ENCODE measurements around the gene RASL11A. TPM values are rescaled to one million over a fixed set of nuclear protein-coding genes. Genes with fewer than 3 reads are reported as not detected.
"Not testable (repeated sequence)": the region's sequence is repeated elsewhere in the genome, so short reads cannot be mapped to it uniquely, and the experiment has no call there.

RASL11A gene
- polyA plus RNA-seq, 1 donor, result 1.3 TPM

DNA sequence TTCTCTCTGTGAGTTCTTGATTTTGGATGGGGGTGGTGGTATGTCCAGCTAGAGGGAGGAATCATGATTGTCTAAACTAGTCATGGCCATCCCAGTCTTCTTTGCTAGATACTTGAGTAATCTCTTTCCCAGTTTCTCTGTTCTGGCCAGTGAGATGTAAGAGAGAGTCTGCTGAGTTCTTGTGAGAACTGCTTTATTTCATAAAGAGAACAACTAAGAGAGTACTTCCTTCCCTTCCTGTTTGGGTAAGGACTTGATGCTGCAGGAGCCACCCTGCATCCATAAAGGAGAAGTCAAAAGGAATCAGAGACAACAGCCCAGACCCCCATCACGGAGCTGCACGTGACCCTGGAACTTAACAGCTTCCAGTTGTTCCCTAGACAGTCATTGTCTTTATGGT is 3.0 kb upstream of the RASL11A start:
- DNase-seq (ENCODE audit: low read depth), result no peak

DNA sequence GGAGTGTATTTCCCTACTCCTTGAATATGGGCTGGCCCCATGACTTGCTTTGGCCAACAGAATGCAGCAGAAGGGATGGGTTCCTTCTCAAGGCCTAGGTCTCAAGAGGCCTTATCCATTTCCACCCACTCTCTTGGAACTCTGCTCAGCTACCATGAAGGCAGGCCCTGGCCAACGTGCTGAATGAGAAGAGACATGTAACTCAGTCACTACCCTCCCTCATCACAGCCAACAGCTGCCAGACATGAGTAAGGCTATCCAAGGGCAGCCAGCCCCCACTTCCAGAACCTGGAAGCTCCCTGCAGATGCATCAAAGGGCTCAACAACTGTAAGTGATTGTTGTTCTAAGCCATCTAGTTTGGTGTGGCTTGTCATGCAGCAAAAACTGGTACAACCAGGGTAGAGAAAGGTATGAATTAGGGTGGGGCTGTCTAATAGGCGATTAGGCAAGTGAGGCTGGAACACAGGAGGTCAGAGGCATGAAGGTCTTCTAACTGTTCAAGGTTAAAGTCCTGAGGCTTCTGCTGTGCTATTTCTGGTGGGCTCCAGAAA is 1.4 kb upstream of the RASL11A start:
- no peak for DNase-seq (ENCODE audit: low read depth)

DNA sequence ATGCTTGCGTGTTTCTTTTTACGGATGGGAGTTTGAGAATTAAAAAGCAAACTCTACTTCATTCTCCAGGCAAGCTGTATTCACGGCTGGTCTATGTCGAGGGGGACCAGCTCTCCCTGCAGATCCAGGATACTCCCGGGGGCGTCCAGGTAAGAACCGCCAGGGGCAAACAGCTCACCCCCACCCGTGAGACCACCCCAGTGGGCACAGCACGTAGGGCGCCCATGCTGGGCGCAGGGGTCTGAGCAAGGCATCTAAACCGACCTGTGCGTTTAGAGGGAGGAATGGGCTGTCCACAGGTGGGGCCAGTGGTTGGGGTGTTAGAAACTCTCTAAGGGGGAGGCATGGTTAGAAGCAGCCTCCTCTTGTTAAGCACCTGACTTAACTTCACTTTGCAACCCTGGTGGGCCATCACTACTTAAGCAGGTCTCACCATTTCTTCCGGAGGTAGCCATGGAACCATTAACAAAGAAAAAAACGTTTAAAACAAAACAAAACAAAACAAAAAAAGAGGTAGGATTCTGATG is 1.0 kb downstream of the RASL11A start:
- no peak for DNase-seq (ENCODE audit: low read depth)

- DNase-seq (ENCODE audit: low read depth), result no peak
Measured at GRCh38 chr13:27273658-27274425, 3.2 kb downstream of the RASL11A start.

- no peak for DNase-seq (ENCODE audit: low read depth)
Measured at GRCh38 chr13:27274631-27275030, 4.0 kb downstream of the RASL11A start.

- DNase-seq (ENCODE audit: low read depth), result no peak
Measured at GRCh38 chr13:27276188-27276587, 5.6 kb downstream of the RASL11A start.

GRCh38 chr13:27279506-27279905 is 8.9 kb downstream of the RASL11A start:
- no peak for DNase-seq (ENCODE audit: low read depth)

DNA sequence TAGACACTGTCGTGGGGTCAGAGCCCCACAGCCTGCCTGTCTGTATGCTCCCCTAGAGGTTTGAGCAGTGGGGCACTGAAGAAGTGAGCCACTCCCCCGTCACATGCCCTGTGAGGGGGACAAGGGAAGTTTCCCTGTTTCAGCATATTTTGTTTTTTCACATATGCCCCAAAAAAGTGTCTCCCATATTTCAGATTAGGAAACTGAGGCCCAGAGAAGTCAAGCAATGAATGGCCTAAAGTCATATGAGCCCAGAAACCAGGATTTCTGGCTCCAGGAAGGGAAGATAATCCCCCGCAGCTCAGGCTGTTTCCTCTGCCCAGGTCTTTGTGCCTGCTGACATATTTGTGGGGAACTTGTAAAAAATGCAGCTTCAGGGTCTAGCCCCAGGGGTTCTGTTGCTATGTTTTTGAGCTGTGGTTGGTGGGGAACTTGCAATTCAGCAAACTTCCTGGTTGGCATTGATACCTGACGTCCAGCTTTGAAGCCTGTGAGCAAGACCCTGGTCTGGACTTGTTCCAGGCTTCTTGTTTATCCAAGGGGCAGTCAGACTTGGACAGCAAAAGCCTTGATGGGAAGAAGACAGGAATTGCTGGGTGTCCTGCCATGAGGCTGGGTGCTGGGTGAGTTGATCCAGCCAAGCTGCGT is 9.5 kb downstream of the RASL11A start:
- no peak for DNase-seq (ENCODE audit: low read depth)

- no peak for DNase-seq (ENCODE audit: low read depth)
Measured at GRCh38 chr13:27280841-27281240, 10.2 kb downstream of the RASL11A start.

- no peak for DNase-seq (ENCODE audit: low read depth)
Measured at GRCh38 chr13:27281420-27281819, 10.8 kb downstream of the RASL11A start.

GRCh38 chr13:27283906-27284493 is 13.4 kb downstream of the RASL11A start:
- no peak for DNase-seq (ENCODE audit: low read depth)

DNA sequence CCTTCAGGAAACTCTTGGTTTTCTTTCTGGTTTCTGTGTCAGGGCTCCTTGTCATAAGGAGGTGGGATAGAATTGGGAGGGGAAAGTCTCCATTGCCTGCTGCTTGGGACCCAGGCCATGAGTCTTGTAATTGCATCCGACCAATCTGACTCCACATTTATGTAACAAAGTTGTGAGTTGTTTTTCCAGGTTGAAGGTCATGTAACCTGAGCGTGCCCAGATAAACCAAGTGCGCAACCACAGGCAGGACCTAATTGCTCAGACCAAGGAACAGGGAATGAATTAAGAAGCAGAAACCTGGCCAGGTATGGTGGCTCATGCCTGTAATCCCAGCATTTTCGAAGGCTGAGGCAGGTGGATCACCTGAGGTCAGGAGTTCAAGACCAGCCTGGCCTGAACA is 17.8 kb downstream of the RASL11A start:
- DNase-seq (ENCODE audit: low read depth), result no peak

GRCh38 chr13:27289011-27289665 is 18.5 kb downstream of the RASL11A start:
- DNase-seq (ENCODE audit: low read depth), result no peak

DNA sequence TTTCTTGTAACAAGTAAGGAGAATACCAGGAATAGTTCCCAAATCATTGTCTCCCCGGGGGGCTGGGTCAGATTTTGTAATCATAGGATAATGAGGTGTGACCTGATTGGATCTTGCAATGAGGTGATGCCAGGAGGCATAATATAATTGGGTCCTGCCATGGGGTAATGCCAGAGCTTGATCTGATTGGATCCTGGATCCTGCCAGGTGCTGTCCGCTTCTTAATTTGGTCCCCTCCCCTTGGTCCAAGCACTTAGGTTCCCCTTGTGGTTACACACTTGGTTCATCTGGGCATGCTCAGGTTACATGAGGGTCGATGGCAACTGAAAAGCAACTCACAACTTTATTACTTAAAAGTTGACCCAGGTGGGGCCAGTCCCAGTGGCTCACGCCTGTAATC is 20.1 kb downstream of the RASL11A start:
- DNase-seq (ENCODE audit: low read depth), result no peak

- not testable (repeated sequence) for DNase-seq (ENCODE audit: low read depth)
Measured at GRCh38 chr13:27291967-27292366, 21.3 kb downstream of the RASL11A start.

GRCh38 chr13:27293076-27293691 is 22.6 kb downstream of the RASL11A start:
- no peak for DNase-seq (ENCODE audit: low read depth)

DNA sequence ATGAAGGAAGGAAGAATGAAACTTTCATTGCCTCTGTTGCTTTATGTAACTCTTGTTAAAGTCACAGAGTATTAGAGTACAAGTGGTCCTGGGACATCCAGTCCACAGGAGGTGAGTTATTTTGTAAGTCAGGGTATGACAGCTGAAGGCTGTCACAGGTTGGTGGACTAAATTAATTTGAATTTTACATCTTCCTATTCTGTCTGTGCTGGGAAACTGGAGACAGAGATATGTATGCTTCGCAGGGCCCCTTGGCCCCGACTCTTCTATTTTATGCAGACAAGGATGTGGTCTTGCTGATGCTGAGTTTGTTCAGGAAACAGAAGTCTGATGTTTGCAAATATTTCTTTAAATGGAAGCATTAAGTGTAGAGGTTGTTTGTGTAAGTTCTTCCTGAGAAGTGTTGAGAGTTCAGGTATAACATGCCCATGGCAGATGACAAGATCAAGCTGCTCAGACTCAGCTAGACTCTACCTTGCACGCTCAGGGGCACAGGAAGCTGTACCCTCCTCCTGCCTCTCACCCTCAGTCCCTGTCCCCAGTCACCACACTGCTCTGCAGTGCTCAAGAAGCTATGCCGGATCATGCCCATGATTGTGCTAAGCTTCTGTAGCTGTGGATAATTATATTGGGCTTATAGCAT is 23.4 kb downstream of the RASL11A start:
- no peak for DNase-seq (ENCODE audit: low read depth)

DNA sequence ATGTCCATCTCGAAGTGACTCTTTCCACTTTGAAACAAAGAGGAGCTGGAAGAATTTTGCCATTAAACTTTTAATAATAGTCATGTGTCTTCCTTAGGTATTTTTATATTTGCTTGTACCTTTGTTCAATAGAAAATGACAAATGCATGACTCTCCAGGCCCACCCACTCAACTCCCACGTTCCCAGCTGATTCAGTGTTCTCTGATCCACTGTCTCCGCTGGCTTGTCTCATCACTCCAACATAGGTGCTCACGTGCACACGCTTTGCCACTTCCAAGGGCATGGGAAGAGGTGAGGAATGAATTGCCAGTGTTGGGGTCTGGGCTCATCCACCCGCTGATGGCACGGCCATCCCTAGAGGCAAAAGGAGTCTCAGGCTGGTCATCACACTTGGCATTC is 24.5 kb downstream of the RASL11A start:
- DNase-seq (ENCODE audit: low read depth), result no peak

DNA sequence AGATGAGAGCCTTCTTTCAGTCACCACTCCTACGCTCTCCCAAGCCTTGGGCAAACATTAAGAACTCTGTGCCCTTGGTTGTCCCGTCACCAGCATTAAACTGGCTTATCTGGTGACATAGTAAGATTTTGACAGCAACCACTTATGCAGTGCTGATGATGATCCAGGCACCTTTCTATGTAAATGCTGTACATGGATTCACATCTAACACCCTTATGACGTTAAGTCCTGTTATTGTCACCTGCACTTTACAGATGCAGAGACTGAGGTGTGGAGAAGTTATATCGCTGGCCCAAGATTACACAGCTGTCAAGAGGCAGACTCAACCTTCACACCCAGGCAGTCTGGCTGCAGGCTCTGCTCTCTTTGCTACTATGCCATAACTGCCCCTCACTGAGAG is 25.0 kb downstream of the RASL11A start:
- no peak for DNase-seq (ENCODE audit: low read depth)

DNA sequence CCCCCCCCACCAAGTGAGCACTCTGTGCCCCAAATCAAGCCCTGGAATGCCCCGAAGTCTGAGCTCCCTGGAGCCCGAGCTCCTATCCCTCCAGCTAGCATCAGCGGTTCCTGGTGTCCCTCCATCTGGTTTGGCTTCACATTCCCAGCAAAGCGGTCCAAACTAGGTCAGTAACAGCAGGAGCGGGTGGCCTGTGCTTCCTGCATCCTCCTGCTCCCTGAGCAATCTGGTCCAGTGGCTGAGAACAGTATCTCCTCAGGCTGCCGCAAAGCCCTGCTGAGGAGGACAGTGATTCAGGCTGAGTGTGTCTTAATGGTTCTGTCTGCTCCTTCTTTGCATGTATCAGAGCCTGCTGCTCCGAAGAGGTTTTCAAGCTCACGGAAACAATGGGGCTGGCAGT is 25.9 kb downstream of the RASL11A start:
- DNase-seq (ENCODE audit: low read depth), result no peak

DNA sequence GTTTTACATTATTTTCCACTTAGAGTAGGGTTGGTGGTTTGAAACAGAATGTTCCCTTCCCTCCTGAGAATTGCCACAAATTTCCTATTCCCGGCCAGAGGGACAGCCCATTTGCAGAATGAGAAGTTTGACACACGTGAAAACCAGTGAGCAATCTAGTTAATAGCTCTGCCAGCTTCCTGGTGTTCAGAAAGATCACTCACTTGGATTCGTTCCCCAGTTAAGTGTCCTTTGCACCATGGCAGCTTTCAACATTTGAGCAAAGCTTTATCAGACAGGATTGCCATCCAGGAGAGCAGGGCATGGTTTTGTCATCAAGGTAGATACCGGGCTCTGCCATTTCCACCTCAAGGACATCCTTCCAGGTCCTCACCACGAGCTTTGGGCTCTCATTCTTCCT is 28.2 kb downstream of the RASL11A start:
- no peak for DNase-seq (ENCODE audit: low read depth)

Measured in forelimb muscle (tissue), 1 donor.